KMS-11 (cell line): ENCODE measurements around the gene GPR150.
"Not testable (repeated sequence)": the region's sequence is repeated elsewhere in the genome, so short reads cannot be mapped to it uniquely, and the experiment has no call there.

ENCODE experiments used
- H2AFZ ChIP-seq: fragments of 200-600 bp; sonication (generic); 2 replicates; pipeline ENCODE4 v1.6.1; 2016; ENCODE audit warnings: antibody characterized with exemption, mixed run types, low read depth
- H3K27ac ChIP-seq: fragments of 200-600 bp; sonication (generic); 2 replicates; pipeline ENCODE4 v1.6.1; 2016; ENCODE audit warnings: mild to moderate bottlenecking, mixed run types
- H3K27me3 ChIP-seq: fragments of 200-600 bp; sonication (generic); 2 replicates; pipeline ENCODE4 v1.6.1; 2017; ENCODE audit warnings: mild to moderate bottlenecking, low read depth, mixed run types, moderate library complexity; ENCODE audit not compliant: insufficient read depth
- H3K36me3 ChIP-seq: fragments of 200-600 bp; sonication (generic); 2 replicates; pipeline ENCODE4 v1.6.1; 2017; ENCODE audit warnings: mild to moderate bottlenecking, mixed run types; ENCODE audit not compliant: insufficient read depth
- H3K4me1 ChIP-seq: fragments of 200-600 bp; sonication (generic); 2 replicates; pipeline ENCODE4 v1.6.1; 2016; ENCODE audit warnings: mild to moderate bottlenecking, low read depth, mixed run types; ENCODE audit not compliant: poor library complexity, severe bottlenecking
- H3K4me2 ChIP-seq: fragments of 200-600 bp; sonication (generic); 2 replicates; pipeline ENCODE4 v1.7.0; 2016; ENCODE audit warnings: mild to moderate bottlenecking, mixed run types
- H3K4me3 ChIP-seq: fragments of 200-600 bp; sonication (generic); IDR thresholded peaks from 2 replicates; pipeline ENCODE4 v1.6.1; 2017; ENCODE audit warnings: low read depth, low read length, mixed read lengths; ENCODE audit not compliant: insufficient read depth
- H3K79me2 ChIP-seq: fragments of 200-600 bp; sonication (generic); 2 replicates; pipeline ENCODE4 v1.6.1; 2016; ENCODE audit warnings: low read depth, mixed run types; ENCODE audit not compliant: insufficient read depth
- H3K9ac ChIP-seq: fragments of 200-600 bp; sonication (generic); 2 replicates; pipeline ENCODE4 v1.6.1; 2016; ENCODE audit warnings: mild to moderate bottlenecking, mixed run types
- H4K20me1 ChIP-seq: fragments of 200-600 bp; sonication (generic); 2 replicates; pipeline ENCODE4 v1.6.1; 2016; ENCODE audit warnings: mild to moderate bottlenecking, mixed run types; ENCODE audit not compliant: insufficient read depth
- CTCF ChIP-seq: fragments of 200-600 bp; sonication (generic); conservative IDR thresholded peaks from 2 replicates; pipeline ENCODE4 v1.6.1; 2017; ENCODE audit warnings: low read depth, mild to moderate bottlenecking, antibody characterized with exemption, low read length, moderate library complexity, mixed read lengths

GPR150 gene

GRCh38 chr5:95630394-95630917 lies 10.6 kb downstream of the GPR150 start:
- no peak overlapping the region for H3K27ac ChIP-seq
- no peak for TF ChIP-seq CTCF
- H3K4me3 ChIP-seq, result no peak overlapping the region
- no peak overlapping the region for H3K9ac ChIP-seq
- H3K36me3 ChIP-seq, result no peaks in the 10 kb centered on the region
- no peaks in the 10 kb centered on the region for H3K4me1 ChIP-seq
- no peaks in the 10 kb centered on the region for H3K27me3 ChIP-seq
- no peaks in the 10 kb centered on the region for H3K79me2 ChIP-seq
- H2AFZ ChIP-seq, result no peak overlapping the region
- H4K20me1 ChIP-seq, result no peaks in the 10 kb centered on the region
- no peak overlapping the region for H3K4me2 ChIP-seq

GRCh38 chr5:95631255-95631958 lies 11.5 kb downstream of the GPR150 start:
- Histone ChIP-seq H3K36me3 (no peaks in the 10 kb centered on the region), H3K9ac (no peak overlapping the region), H2AFZ (no peak overlapping the region), H3K4me2 (no peak overlapping the region), H3K27me3 (no peaks in the 10 kb centered on the region), H4K20me1 (no peaks in the 10 kb centered on the region), H3K27ac (no peak overlapping the region), H3K4me1 (no peaks in the 10 kb centered on the region), H3K79me2 (no peaks in the 10 kb centered on the region), H3K4me3 (no peak overlapping the region)
- TF ChIP-seq CTCF, result no peak

- H3K9ac ChIP-seq, result no peak overlapping the region
- no peak overlapping the region for H2AFZ ChIP-seq
- H3K27me3 ChIP-seq, result no peaks in the 10 kb centered on the region
- H4K20me1 ChIP-seq, result no peaks in the 10 kb centered on the region
- no peak overlapping the region for H3K4me2 ChIP-seq
- no peak for TF ChIP-seq CTCF
- no peaks in the 10 kb centered on the region for H3K79me2 ChIP-seq
- no peak overlapping the region for H3K27ac ChIP-seq
- H3K36me3 ChIP-seq, result no peaks in the 10 kb centered on the region
- H3K4me1 ChIP-seq, result no peaks in the 10 kb centered on the region
- H3K4me3 ChIP-seq, result no peak overlapping the region
Observed at GRCh38 chr5:95631991-95632675, 12.2 kb downstream of the GPR150 start.

- not testable (repeated sequence) for H3K4me3 ChIP-seq, H3K27ac ChIP-seq, H3K27me3 ChIP-seq, H3K79me2 ChIP-seq, H3K9ac ChIP-seq, H2AFZ ChIP-seq, H3K4me2 ChIP-seq, H4K20me1 ChIP-seq, H3K36me3 ChIP-seq, H3K4me1 ChIP-seq
Observed at GRCh38 chr5:95632942-95633341, 13.1 kb downstream of the GPR150 start.

- Histone ChIP-seq H3K27me3 (no peaks in the 10 kb centered on the region), H3K36me3 (no peaks in the 10 kb centered on the region), H3K4me3 (no peak overlapping the region), H4K20me1 (no peaks in the 10 kb centered on the region), H3K4me1 (peaks cover 6% of the 10 kb centered on the region), H3K27ac (no peak overlapping the region), H3K4me2 (no peak overlapping the region), H3K9ac (no peak overlapping the region), H2AFZ (no peak overlapping the region), H3K79me2 (no peaks in the 10 kb centered on the region)
- no peak for TF ChIP-seq CTCF
Observed at GRCh38 chr5:95633671-95634070, 13.8 kb downstream of the GPR150 start.
